Measurements from ENCODE around the gene HPCA.

GRCh38 chr1:32910319-32910718, 24.0 kb downstream of the HPCA start:
- TF ChIP-seq POLR2A (IDR thresholded peaks at IDR 0.05; ENCODE audit: low read length): no peak
- no peak for TF ChIP-seq GATA1 (IDR thresholded peaks at IDR 0.05; ENCODE audit: low read depth, low read length)

Data from erythroblast (primary cell).